ENCODE data around the gene FOXN1. TPM values are rescaled to one million over a fixed set of nuclear protein-coding genes. Genes with fewer than 3 reads are reported as not detected.

Gene FOXN1
- total RNA-seq, 1 experiment from 2014 or later: not detected

DNA sequence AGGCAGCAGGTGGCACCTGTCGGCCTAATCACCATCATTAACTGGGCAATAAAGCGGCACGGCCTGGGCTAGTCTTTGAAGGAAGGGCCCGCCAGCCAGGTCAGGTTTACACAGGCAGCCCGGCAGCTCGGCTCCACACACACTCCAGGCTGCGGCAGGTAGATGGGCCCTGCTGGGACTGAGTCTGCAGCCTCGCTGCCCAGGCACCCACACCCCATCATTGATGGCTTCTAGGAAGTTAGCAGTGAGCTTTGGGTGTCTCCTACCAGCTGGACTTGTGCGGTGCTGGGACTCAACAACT is 6.8 kb upstream of the FOXN1 start:
- Histone ChIP-seq H3F3A (ENCODE audit: low read length, unreplicated experiment) (no peaks in the 10 kb centered on the region), H3K4me2 (ENCODE audit: low read length) (no peak overlapping the region), H3K9me3 (ENCODE audit: low read length) (no peaks in the 10 kb centered on the region), H3K79me2 (ENCODE audit: low read length) (no peaks in the 10 kb centered on the region), H3K9ac (ENCODE audit: low read length) (no peak overlapping the region), H3K4me3 (ENCODE audit: low read length) (no peak overlapping the region), H4K20me1 (ENCODE audit: low read length) (no peaks in the 10 kb centered on the region), H3K27ac (ENCODE audit: low read length) (no peak overlapping the region), H3K4me1 (ENCODE audit: insufficient read depth, low read length) (peaks cover 6% of the 10 kb centered on the region), H3K36me3 (ENCODE audit: low read depth, low read length) (no peaks in the 10 kb centered on the region), H2AFZ (ENCODE audit: low read length) (no peak overlapping the region), H3K9me2 (replicated peaks; ENCODE audit: low read length) (no peaks in the 10 kb centered on the region), H3K27me3 (ENCODE audit: low read length) (no peaks in the 10 kb centered on the region)
- TF ChIP-seq, protein P1, sequence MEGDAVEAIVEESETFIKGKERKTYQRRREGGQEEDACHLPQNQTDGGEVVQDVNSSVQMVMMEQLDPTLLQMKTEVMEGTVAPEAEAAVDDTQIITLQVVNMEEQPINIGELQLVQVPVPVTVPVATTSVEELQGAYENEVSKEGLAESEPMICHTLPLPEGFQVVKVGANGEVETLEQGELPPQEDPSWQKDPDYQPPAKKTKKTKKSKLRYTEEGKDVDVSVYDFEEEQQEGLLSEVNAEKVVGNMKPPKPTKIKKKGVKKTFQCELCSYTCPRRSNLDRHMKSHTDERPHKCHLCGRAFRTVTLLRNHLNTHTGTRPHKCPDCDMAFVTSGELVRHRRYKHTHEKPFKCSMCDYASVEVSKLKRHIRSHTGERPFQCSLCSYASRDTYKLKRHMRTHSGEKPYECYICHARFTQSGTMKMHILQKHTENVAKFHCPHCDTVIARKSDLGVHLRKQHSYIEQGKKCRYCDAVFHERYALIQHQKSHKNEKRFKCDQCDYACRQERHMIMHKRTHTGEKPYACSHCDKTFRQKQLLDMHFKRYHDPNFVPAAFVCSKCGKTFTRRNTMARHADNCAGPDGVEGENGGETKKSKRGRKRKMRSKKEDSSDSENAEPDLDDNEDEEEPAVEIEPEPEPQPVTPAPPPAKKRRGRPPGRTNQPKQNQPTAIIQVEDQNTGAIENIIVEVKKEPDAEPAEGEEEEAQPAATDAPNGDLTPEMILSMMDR (conservative IDR thresholded peaks at IDR 0.05; ENCODE audit: low read depth, low read length): no peak
- TF ChIP-seq EZH2 (IDR thresholded peaks at IDR 0.05; ENCODE audit: low read length, unreplicated experiment) (no peak), EZH2phosphoT487 (IDR thresholded peaks at IDR 0.05; ENCODE audit: borderline replicate concordance, low read length) (no peak)
- ATAC-seq (no peak), DNase-seq (no peak)
- CTCF ChIA-PET: no interaction called here
- POLR2A ChIA-PET (ENCODE audit: unreplicated experiment): no interaction called here
- no TSS peak for BruUV-seq (replicated peaks)
- intact Hi-C loops (cut with micrococcal nuclease): no loop called here

DNA sequence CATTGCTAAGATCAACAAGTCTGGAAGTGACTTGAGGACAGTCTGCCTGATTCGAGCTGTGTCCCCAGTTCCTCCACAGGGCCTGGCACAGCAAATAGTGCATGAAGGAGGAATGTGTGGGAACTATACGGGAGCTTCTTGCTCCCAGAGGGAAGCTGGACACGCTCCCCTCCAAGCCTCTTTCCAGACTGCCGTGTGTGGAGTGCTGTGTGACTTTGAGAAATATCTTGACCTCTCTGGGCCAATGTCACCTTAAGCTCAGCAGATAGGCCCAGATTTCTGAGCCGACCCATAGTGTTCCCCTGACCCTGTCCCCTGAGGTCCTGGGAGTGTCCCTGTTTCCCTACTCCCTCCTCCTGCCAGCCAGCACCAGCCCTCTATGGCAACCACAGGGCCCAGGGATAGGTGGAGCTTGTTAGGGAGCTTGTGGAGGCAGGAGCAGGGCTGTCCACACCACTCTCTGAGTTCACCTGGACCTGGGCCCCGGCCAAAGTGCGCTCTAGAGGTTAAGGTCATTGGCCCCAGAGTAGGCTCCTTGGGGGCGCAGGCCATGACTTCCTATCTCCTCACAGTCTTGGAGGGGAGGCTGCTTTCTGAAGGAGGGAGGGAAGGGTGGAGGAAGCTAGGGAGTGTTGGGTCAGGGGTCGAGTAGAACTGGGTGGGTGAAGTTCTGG is 6.3 kb upstream of the FOXN1 start:
- no peaks in the 10 kb centered on the region for H3K36me3 ChIP-seq (ENCODE audit: low read depth, low read length)
- H3K4me2 ChIP-seq (ENCODE audit: low read length): no peak overlapping the region
- BruUV-seq (replicated peaks): no TSS peak
- H3K27me3 ChIP-seq (ENCODE audit: low read length): 0 out of 2 replicates have a peak, but pooled peaks cover 2% of the 10 kb centered on the region
- no peak overlapping the region for H3K27ac ChIP-seq (ENCODE audit: low read length)
- peaks cover 6% of the 10 kb centered on the region for H3K4me1 ChIP-seq (ENCODE audit: insufficient read depth, low read length)
- POLR2A ChIA-PET (ENCODE audit: unreplicated experiment): no interaction called here
- H3K9me3 ChIP-seq (ENCODE audit: low read length): no peaks in the 10 kb centered on the region
- no peaks in the 10 kb centered on the region for H3F3A ChIP-seq (ENCODE audit: low read length, unreplicated experiment)
- ATAC-seq: no peak
- no peak for DNase-seq
- H2AFZ ChIP-seq (ENCODE audit: low read length): no peak overlapping the region
- no peak overlapping the region for H3K4me3 ChIP-seq (ENCODE audit: low read length)
- H3K9me2 ChIP-seq (replicated peaks; ENCODE audit: low read length): no peaks in the 10 kb centered on the region
- intact Hi-C loops (cut with micrococcal nuclease): no loop called here
- H4K20me1 ChIP-seq (ENCODE audit: low read length): no peaks in the 10 kb centered on the region
- no peaks in the 10 kb centered on the region for H3K79me2 ChIP-seq (ENCODE audit: low read length)
- H3K9ac ChIP-seq (ENCODE audit: low read length): no peak overlapping the region
- CTCF ChIA-PET: no interaction called here
- TF ChIP-seq EZH2phosphoT487 (IDR thresholded peaks at IDR 0.05; ENCODE audit: borderline replicate concordance, low read length) (no peak), EZH2 (IDR thresholded peaks at IDR 0.05; ENCODE audit: low read length, unreplicated experiment) (no peak)
- TF ChIP-seq, protein P1 (conservative IDR thresholded peaks at IDR 0.05; ENCODE audit: low read depth, low read length): no peak

GRCh38 chr17:28500712-28501379 is 5.3 kb upstream of the FOXN1 start:
- BruUV-seq (replicated peaks): no TSS peak

More at GRCh38 chr17:28500712-28501379, 5.3 kb upstream of the FOXN1 start:
- intact Hi-C loops (cut with micrococcal nuclease): no loop called here
- ChIA-PET POLR2A (ENCODE audit: unreplicated experiment) (no interaction called here), CTCF (no interaction called here)
- Histone ChIP-seq H3K36me3 (ENCODE audit: low read depth, low read length) (no peaks in the 10 kb centered on the region), H3K27ac (ENCODE audit: low read length) (no peak overlapping the region), H4K20me1 (ENCODE audit: low read length) (no peaks in the 10 kb centered on the region), H3K4me3 (ENCODE audit: low read length) (no peak overlapping the region), H2AFZ (ENCODE audit: low read length) (no peak overlapping the region), H3K4me1 (ENCODE audit: insufficient read depth, low read length) (peaks cover 6% of the 10 kb centered on the region), H3F3A (ENCODE audit: low read length, unreplicated experiment) (no peaks in the 10 kb centered on the region), H3K9me3 (ENCODE audit: low read length) (no peaks in the 10 kb centered on the region), H3K9me2 (replicated peaks; ENCODE audit: low read length) (no peaks in the 10 kb centered on the region), H3K9ac (ENCODE audit: low read length) (no peak overlapping the region), H3K79me2 (ENCODE audit: low read length) (no peaks in the 10 kb centered on the region), H3K4me2 (ENCODE audit: low read length) (no peak overlapping the region), H3K27me3 (ENCODE audit: low read length) (0 out of 2 replicates have a peak, but pooled peaks cover 4% of the 10 kb centered on the region)
- ATAC-seq (no peak), DNase-seq (no peak)
- TF ChIP-seq EZH2phosphoT487 (IDR thresholded peaks at IDR 0.05; ENCODE audit: borderline replicate concordance, low read length): no peak
- TF ChIP-seq EZH2 (IDR thresholded peaks at IDR 0.05; ENCODE audit: low read length, unreplicated experiment): no peak
- TF ChIP-seq, protein P1 (conservative IDR thresholded peaks at IDR 0.05; ENCODE audit: low read depth, low read length): no peak

Measured in PC-3 (cell line).